GM10266 (cell line): ENCODE measurements around the gene SMYD1.

Experiments
- DNase-seq: peaks from one replicate; pipeline ENCODE4 v3.0.0; 2012; ENCODE audit errors: extremely low spot score
- TF ChIP-seq, protein P1 (sequence below): IDR thresholded peaks from 2 replicates; pipeline ENCODE4 v1.5.1; 2012; ENCODE audit warnings: mild to moderate bottlenecking, low read depth; ENCODE audit not compliant: control insufficient read depth, insufficient read depth; ENCODE audit errors: missing control alignments

SMYD1 gene

GRCh38 chr2:88087073-88087472, 19.4 kb downstream of the SMYD1 start:
- no peak for DNase-seq
- TF ChIP-seq, protein P1, sequence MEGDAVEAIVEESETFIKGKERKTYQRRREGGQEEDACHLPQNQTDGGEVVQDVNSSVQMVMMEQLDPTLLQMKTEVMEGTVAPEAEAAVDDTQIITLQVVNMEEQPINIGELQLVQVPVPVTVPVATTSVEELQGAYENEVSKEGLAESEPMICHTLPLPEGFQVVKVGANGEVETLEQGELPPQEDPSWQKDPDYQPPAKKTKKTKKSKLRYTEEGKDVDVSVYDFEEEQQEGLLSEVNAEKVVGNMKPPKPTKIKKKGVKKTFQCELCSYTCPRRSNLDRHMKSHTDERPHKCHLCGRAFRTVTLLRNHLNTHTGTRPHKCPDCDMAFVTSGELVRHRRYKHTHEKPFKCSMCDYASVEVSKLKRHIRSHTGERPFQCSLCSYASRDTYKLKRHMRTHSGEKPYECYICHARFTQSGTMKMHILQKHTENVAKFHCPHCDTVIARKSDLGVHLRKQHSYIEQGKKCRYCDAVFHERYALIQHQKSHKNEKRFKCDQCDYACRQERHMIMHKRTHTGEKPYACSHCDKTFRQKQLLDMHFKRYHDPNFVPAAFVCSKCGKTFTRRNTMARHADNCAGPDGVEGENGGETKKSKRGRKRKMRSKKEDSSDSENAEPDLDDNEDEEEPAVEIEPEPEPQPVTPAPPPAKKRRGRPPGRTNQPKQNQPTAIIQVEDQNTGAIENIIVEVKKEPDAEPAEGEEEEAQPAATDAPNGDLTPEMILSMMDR = no peak

GRCh38 chr2:88087763-88088162, 20.1 kb downstream of the SMYD1 start:
- no peak for DNase-seq
- TF ChIP-seq, protein P1 = no peak

DNA sequence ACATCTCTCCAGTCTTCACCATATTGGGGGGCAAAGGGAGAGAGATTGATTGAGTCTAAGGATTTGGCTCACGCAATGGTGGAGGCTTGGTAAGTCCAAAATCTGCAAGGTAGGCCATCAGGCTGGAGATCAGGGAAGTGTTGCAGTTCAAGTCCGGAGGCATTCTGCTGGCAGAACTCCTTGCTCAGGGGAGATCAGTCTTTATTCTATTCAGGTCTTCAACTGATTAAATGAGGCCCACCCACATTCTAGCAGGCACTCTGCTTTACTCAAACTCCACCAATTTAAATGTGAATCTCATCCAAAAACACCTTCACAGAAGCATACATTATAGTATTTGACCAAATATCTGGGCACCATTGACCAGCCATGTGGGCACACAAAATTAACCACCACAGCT, 21.4 kb downstream of the SMYD1 start:
- TF ChIP-seq, protein P1 = no peak
- no peak for DNase-seq

GRCh38 chr2:88090446-88091283, 23.0 kb downstream of the SMYD1 start:
- TF ChIP-seq, protein P1 = no peak
- no peak for DNase-seq

DNA sequence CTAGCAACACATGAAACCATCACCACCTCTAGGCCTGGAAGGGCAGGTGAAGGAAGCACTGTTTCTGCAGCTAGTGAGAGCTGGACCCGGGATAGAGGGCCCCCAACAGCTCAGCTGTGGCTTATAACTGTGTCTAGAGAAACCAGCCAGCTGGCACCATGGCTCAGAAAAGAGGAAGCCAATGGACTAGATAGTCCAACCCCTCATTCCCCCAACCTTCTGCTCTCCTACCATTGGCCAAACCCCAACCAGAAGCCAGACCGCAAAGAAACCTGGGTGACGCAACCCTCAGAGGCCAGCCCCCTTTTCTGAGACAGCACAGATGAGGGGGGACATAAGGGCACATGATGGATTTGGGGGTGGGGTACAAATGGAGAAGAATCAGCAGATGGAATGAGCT, 24.3 kb downstream of the SMYD1 start:
- DNase-seq = no peak

DNA sequence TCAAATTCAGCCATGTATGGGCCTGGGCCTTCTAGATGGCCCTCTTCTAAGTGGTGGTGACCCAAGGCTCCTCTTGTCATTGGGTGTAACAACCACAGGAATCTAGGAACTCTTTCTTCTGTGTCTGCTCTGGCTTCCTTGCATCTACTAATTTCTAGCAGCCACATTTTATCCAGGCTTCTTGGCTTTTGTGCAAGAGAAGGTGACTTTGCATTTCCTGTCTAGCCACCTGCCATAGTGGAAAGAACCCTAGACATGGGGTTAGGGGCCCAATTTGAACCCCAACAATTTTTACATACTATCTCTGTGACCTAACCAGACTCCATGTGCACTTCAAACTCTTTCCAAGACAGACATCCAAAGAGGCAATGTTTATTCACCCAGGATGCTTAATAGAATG, 25.1 kb downstream of the SMYD1 start:
- no peak for DNase-seq
- TF ChIP-seq, protein P1 = no peak

More for the DNA sequence above, 24.3 kb downstream of the SMYD1 start:
- TF ChIP-seq, protein P1 = no peak

- TF ChIP-seq, protein P1 = no peak
- DNase-seq = no peak
These were observed 27.4 kb downstream of the SMYD1 start for GRCh38 chr2:88095022-88095421.
